ENCODE measurements around the gene EXOC3L4.

DNA sequence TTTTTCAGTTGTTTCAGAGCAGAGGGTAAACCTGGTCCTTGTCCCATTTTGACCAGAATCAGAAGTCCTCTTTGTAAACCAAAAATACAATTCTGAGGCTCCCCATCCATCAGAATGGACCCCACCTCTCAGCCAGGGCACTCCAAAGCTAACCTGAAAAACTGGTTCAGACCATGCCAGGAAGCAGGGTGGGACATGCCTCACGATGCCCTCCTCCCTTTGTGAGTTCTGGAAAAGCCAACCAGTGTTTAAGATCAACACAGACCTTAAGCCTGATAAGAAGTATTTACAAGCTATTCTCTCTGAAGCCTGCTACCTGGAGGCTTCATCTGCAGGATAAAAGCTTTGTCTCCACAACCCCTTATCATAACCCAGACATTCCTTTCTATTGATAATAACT lies 64.2 kb downstream of the EXOC3L4 start:
- TF ChIP-seq, protein P1, sequence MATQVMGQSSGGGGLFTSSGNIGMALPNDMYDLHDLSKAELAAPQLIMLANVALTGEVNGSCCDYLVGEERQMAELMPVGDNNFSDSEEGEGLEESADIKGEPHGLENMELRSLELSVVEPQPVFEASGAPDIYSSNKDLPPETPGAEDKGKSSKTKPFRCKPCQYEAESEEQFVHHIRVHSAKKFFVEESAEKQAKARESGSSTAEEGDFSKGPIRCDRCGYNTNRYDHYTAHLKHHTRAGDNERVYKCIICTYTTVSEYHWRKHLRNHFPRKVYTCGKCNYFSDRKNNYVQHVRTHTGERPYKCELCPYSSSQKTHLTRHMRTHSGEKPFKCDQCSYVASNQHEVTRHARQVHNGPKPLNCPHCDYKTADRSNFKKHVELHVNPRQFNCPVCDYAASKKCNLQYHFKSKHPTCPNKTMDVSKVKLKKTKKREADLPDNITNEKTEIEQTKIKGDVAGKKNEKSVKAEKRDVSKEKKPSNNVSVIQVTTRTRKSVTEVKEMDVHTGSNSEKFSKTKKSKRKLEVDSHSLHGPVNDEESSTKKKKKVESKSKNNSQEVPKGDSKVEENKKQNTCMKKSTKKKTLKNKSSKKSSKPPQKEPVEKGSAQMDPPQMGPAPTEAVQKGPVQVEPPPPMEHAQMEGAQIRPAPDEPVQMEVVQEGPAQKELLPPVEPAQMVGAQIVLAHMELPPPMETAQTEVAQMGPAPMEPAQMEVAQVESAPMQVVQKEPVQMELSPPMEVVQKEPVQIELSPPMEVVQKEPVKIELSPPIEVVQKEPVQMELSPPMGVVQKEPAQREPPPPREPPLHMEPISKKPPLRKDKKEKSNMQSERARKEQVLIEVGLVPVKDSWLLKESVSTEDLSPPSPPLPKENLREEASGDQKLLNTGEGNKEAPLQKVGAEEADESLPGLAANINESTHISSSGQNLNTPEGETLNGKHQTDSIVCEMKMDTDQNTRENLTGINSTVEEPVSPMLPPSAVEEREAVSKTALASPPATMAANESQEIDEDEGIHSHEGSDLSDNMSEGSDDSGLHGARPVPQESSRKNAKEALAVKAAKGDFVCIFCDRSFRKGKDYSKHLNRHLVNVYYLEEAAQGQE (IDR thresholded peaks at IDR 0.05; ENCODE audit: borderline replicate concordance), result no peak
- no peak for TF ChIP-seq EZH2 (IDR thresholded peaks at IDR 0.05; ENCODE audit: borderline replicate concordance, insufficient read depth, low read length, poor library complexity, severe bottlenecking)

All from neural cell (in vitro differentiated cells).